ENCODE measurements around the gene RGS21. TPM values are rescaled to one million over a fixed set of nuclear protein-coding genes. Genes with fewer than 3 reads are reported as not detected.
"Not testable (repeated sequence)": the region's sequence is repeated elsewhere in the genome, so short reads cannot be mapped to it uniquely, and the experiment has no call there.

The RGS21 gene
- total RNA-seq, result not detected

- intact Hi-C loops (cut with micrococcal nuclease), result no loop called here
- Mint-ChIP-seq H3K4me1 (ENCODE audit: low read depth) (no peaks in the 10 kb centered on the region), H3K27me3 (no peaks in the 10 kb centered on the region), H3K27ac (no peak within 1 kb of the TSS), H3K9me3 (no peaks in the 10 kb centered on the region), H3K36me3 (no peaks in the 10 kb centered on the region), H3K4me3 (no peak within 1 kb of the TSS)
- POLR2A ChIA-PET, result no interaction called here
- no peak for DNase-seq
- CTCF ChIA-PET, result no interaction called here
Observed at GRCh38 chr1:192316942-192317450, at the start of gene RGS21. TSS of gene RGS21 (plus strand) at chr1:192316992. CDS start at chr1:192343037, 26,045 bp downstream.

- no peaks in the 10 kb centered on the region for H3K9me3 Mint-ChIP-seq
- POLR2A ChIA-PET, result no interaction called here
- no peak overlapping the region for H3K4me3 Mint-ChIP-seq
- DNase-seq, result no peak
- no peaks in the 10 kb centered on the region for H3K27me3 Mint-ChIP-seq
- no peaks in the 10 kb centered on the region for H3K4me1 Mint-ChIP-seq (ENCODE audit: low read depth)
- CTCF ChIA-PET, result no interaction called here
- no peaks in the 10 kb centered on the region for H3K36me3 Mint-ChIP-seq
- H3K27ac Mint-ChIP-seq, result no peak overlapping the region
- intact Hi-C loops (cut with micrococcal nuclease), result no loop called here
Observed at GRCh38 chr1:192268468-192269052, 48.2 kb upstream of the RGS21 start.

GRCh38 chr1:192270398-192270797 is 46.4 kb upstream of the RGS21 start:
- intact Hi-C loops (cut with micrococcal nuclease), result no loop called here
- DNase-seq, result no peak
- no peaks in the 10 kb centered on the region for H3K4me1 Mint-ChIP-seq (ENCODE audit: low read depth)
- CTCF ChIA-PET, result no interaction called here
- no peaks in the 10 kb centered on the region for H3K9me3 Mint-ChIP-seq
- H3K27me3 Mint-ChIP-seq, result no peaks in the 10 kb centered on the region
- no peak overlapping the region for H3K27ac Mint-ChIP-seq
- H3K4me3 Mint-ChIP-seq, result no peak overlapping the region
- POLR2A ChIA-PET, result no interaction called here
- no peaks in the 10 kb centered on the region for H3K36me3 Mint-ChIP-seq

- H3K4me3 Mint-ChIP-seq, result no peak overlapping the region
- no peaks in the 10 kb centered on the region for H3K27me3 Mint-ChIP-seq
- intact Hi-C loops (cut with micrococcal nuclease), result no loop called here
Observed at GRCh38 chr1:192272732-192273131, 44.1 kb upstream of the RGS21 start.

GRCh38 chr1:192274588-192274987 is 42.2 kb upstream of the RGS21 start:
- Mint-ChIP-seq H3K9me3 (no peaks in the 10 kb centered on the region), H3K4me3 (no peak overlapping the region), H3K36me3 (no peaks in the 10 kb centered on the region), H3K27ac (no peak overlapping the region), H3K27me3 (no peaks in the 10 kb centered on the region), H3K4me1 (ENCODE audit: low read depth) (no peaks in the 10 kb centered on the region)
- intact Hi-C loops (cut with micrococcal nuclease), result no loop called here
- no peak for DNase-seq
- ChIA-PET POLR2A (no interaction called here), CTCF (no interaction called here)

More at GRCh38 chr1:192272732-192273131, 44.1 kb upstream of the RGS21 start:
- H3K4me1 Mint-ChIP-seq (ENCODE audit: low read depth), result no peaks in the 10 kb centered on the region
- no peaks in the 10 kb centered on the region for H3K9me3 Mint-ChIP-seq
- no peak overlapping the region for H3K27ac Mint-ChIP-seq
- DNase-seq, result no peak
- H3K36me3 Mint-ChIP-seq, result no peaks in the 10 kb centered on the region
- ChIA-PET CTCF (no interaction called here), POLR2A (no interaction called here)

GRCh38 chr1:192277635-192278034 is 39.2 kb upstream of the RGS21 start:
- H3K4me3 Mint-ChIP-seq, result no peak overlapping the region
- ChIA-PET POLR2A (no interaction called here), CTCF (interaction anchor here (1.5 kb wide), 1 partner anchor 42 kb away, joined by 3 read pairs; no protein-coding TSS in a partner anchor)
- H3K36me3 Mint-ChIP-seq, result no peaks in the 10 kb centered on the region
- no peak overlapping the region for H3K27ac Mint-ChIP-seq
- DNase-seq, result no peak
- peaks cover 6% of the 10 kb centered on the region for H3K9me3 Mint-ChIP-seq
- H3K4me1 Mint-ChIP-seq (ENCODE audit: low read depth), result no peaks in the 10 kb centered on the region
- intact Hi-C loops (cut with micrococcal nuclease), result no loop called here
- H3K27me3 Mint-ChIP-seq, result no peaks in the 10 kb centered on the region

GRCh38 chr1:192284927-192285326 is 31.9 kb upstream of the RGS21 start:
- DNase-seq, result no peak
- Mint-ChIP-seq H3K27me3 (no peaks in the 10 kb centered on the region), H3K9me3 (peaks cover 21% of the 10 kb centered on the region), H3K27ac (no peak overlapping the region), H3K36me3 (no peaks in the 10 kb centered on the region), H3K4me3 (no peak overlapping the region), H3K4me1 (ENCODE audit: low read depth) (no peaks in the 10 kb centered on the region)
- intact Hi-C loops (cut with micrococcal nuclease), result no loop called here
- POLR2A ChIA-PET, result no interaction called here
- CTCF ChIA-PET, result no interaction called here

GRCh38 chr1:192303029-192303428 is 13.8 kb upstream of the RGS21 start:
- intact Hi-C loops (cut with micrococcal nuclease), result no loop called here
- no peak overlapping the region for H3K4me3 Mint-ChIP-seq
- DNase-seq, result no peak
- no peaks in the 10 kb centered on the region for H3K4me1 Mint-ChIP-seq (ENCODE audit: low read depth)
- peaks cover 6% of the 10 kb centered on the region for H3K9me3 Mint-ChIP-seq
- no peaks in the 10 kb centered on the region for H3K27me3 Mint-ChIP-seq
- no peak overlapping the region for H3K27ac Mint-ChIP-seq
- H3K36me3 Mint-ChIP-seq, result no peaks in the 10 kb centered on the region
- POLR2A ChIA-PET, result no interaction called here
- CTCF ChIA-PET, result no interaction called here

- H3K4me1 Mint-ChIP-seq (ENCODE audit: low read depth); H3K4me3 Mint-ChIP-seq; H3K27ac Mint-ChIP-seq; H3K27me3 Mint-ChIP-seq; H3K36me3 Mint-ChIP-seq; DNase-seq; CTCF ChIA-PET; intact Hi-C loops (cut with micrococcal nuclease); POLR2A ChIA-PET: not testable (repeated sequence)
- H3K9me3 Mint-ChIP-seq, result peaks cover 12% of the 10 kb centered on the region
Observed at GRCh38 chr1:192308314-192308713, 8.5 kb upstream of the RGS21 start.

GRCh38 chr1:192311281-192311680 is 5.5 kb upstream of the RGS21 start:
- intact Hi-C loops (cut with micrococcal nuclease), result no loop called here
- H3K4me1 Mint-ChIP-seq (ENCODE audit: low read depth), result no peaks in the 10 kb centered on the region
- H3K27ac Mint-ChIP-seq, result no peak overlapping the region
- no peak overlapping the region for H3K4me3 Mint-ChIP-seq
- H3K27me3 Mint-ChIP-seq, result no peaks in the 10 kb centered on the region
- ChIA-PET CTCF (no interaction called here), POLR2A (no interaction called here)
- no peaks in the 10 kb centered on the region for H3K36me3 Mint-ChIP-seq
- peaks cover 12% of the 10 kb centered on the region for H3K9me3 Mint-ChIP-seq
- no peak for DNase-seq

GRCh38 chr1:192327997-192328396 is 11.2 kb downstream of the RGS21 start:
- Mint-ChIP-seq H3K4me3 (no peak overlapping the region), H3K36me3 (no peaks in the 10 kb centered on the region), H3K9me3 (no peaks in the 10 kb centered on the region), H3K4me1 (ENCODE audit: low read depth) (no peaks in the 10 kb centered on the region), H3K27ac (no peak overlapping the region), H3K27me3 (no peaks in the 10 kb centered on the region)
- ChIA-PET CTCF (no interaction called here), POLR2A (no interaction called here)
- intact Hi-C loops (cut with micrococcal nuclease), result no loop called here
- DNase-seq, result no peak

- DNase-seq, result no peak
- Mint-ChIP-seq H3K36me3 (no peaks in the 10 kb centered on the region), H3K9me3 (no peaks in the 10 kb centered on the region), H3K4me1 (ENCODE audit: low read depth) (no peaks in the 10 kb centered on the region), H3K4me3 (no peak overlapping the region), H3K27ac (no peak overlapping the region), H3K27me3 (no peaks in the 10 kb centered on the region)
- POLR2A ChIA-PET, result no interaction called here
- intact Hi-C loops (cut with micrococcal nuclease), result no loop called here
- CTCF ChIA-PET, result no interaction called here
Observed at GRCh38 chr1:192342842-192343241, 26.1 kb downstream of the RGS21 start.

- POLR2A ChIA-PET, result no interaction called here
- H3K27me3 Mint-ChIP-seq, result no peaks in the 10 kb centered on the region
- DNase-seq, result no peak
- intact Hi-C loops (cut with micrococcal nuclease), result no loop called here
- no peaks in the 10 kb centered on the region for H3K4me1 Mint-ChIP-seq (ENCODE audit: low read depth)
- no peak overlapping the region for H3K4me3 Mint-ChIP-seq
- no peaks in the 10 kb centered on the region for H3K36me3 Mint-ChIP-seq
- CTCF ChIA-PET, result no interaction called here
- H3K27ac Mint-ChIP-seq, result no peak overlapping the region
- no peaks in the 10 kb centered on the region for H3K9me3 Mint-ChIP-seq
Observed at GRCh38 chr1:192343344-192343743, 26.6 kb downstream of the RGS21 start.

All from activated CD4-positive, alpha-beta memory T cell treated with anti-CD3 and anti-CD28 coated beads for 36 hours (primary cell).